ENCODE results near the gene MMP24. TPM values are rescaled to one million over a fixed set of nuclear protein-coding genes. Genes with fewer than 3 reads are reported as not detected.
A peak's percentile ranks its signal among the peaks of the same experiment; 100 is the strongest.

Gene MMP24
- total RNA-seq, 2 experiments from 2014 or later: not detected

DNA sequence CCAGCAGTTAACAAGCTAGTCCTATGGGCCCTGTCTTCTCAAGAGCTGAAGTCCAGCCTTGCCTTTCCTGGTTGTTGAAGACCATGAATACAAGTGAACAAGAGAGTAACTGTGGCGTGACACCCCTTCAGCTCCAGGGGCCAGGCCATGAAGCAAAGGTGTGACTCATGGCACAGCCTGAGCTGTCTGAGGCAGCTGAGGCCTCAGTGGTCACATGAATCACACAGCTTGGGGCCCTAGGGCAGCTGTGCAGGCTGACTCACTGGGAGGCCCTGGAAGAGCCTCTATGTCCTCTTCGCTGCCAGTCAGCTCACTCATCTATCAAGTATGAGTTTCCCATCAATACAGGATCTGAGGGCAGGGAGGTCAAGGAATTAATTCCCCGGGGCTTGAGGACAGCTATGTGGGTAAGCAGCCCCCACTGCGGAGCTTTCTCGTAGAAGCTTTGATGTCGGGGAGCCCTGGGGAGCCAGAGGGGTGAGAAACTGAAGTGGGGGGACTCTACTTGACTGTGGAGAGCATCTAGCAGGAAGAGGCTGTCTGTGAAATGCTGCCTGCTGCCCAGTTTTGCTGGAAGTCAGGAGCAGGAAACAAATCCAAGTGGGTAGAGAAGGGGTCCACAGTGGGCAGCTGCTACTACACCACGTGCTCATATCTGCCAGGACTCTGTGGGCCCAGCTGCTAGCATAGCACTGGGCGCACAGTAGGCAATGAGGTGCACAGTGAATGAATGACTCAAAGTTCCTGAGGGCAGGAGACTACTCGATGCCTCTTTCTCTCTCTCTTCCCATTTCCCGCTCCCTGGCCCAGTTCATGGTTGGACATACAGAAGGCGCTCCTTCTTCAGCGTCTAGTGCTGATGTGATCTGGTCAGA is 79.4 kb downstream of the MMP24 start:
- ChIA-PET CTCF (no interaction called here), POLR2A (interaction anchor here (1.5 kb wide), 1 partner anchor 158 kb away, joined by 3 read pairs; the partner anchor contains the start of gene EDEM2)
- Mint-ChIP-seq H3K27ac (no peak overlapping the region), H3K4me1 (ENCODE audit: low read depth) (peaks cover 8% of the 10 kb centered on the region), H3K36me3 (ENCODE audit: low read depth) (peaks cover 15% of the 10 kb centered on the region), H3K27me3 (no peaks in the 10 kb centered on the region), H3K4me3 (no peak overlapping the region), H3K9me3 (no peaks in the 10 kb centered on the region)
- no peak for ATAC-seq (ENCODE audit: poor library complexity)
- intact Hi-C loops (cut with DNase I, micrococcal nuclease): loop anchor here in 1 of 2 experiments (2.0 to 10.0 kb wide), 2 partner anchors 161 to 471 kb away; partner anchors contain the start of gene EDEM2
- H3K4me3 ChIP-seq (ENCODE audit: low read length): no peak overlapping the region
- peak in 5 of 14 experiments; percentile 14 to 41 (median 18) for DNase-seq
- peaks cover 13% of the 10 kb centered on the region for H3K36me3 ChIP-seq (ENCODE audit: insufficient read depth, low read length)
- no peaks in the 10 kb centered on the region for H3K27me3 ChIP-seq (ENCODE audit: control insufficient read depth in 1 of 2, insufficient read depth in 2 of 2, low read length in 2 of 2)
- H3K4me1 ChIP-seq (ENCODE audit: insufficient read depth, low read length): peaks cover 17% of the 10 kb centered on the region
- no peak overlapping the region for H3K27ac ChIP-seq (ENCODE audit: low read depth in 1 of 2, low read length in 2 of 2)
- TF ChIP-seq, protein P1, sequence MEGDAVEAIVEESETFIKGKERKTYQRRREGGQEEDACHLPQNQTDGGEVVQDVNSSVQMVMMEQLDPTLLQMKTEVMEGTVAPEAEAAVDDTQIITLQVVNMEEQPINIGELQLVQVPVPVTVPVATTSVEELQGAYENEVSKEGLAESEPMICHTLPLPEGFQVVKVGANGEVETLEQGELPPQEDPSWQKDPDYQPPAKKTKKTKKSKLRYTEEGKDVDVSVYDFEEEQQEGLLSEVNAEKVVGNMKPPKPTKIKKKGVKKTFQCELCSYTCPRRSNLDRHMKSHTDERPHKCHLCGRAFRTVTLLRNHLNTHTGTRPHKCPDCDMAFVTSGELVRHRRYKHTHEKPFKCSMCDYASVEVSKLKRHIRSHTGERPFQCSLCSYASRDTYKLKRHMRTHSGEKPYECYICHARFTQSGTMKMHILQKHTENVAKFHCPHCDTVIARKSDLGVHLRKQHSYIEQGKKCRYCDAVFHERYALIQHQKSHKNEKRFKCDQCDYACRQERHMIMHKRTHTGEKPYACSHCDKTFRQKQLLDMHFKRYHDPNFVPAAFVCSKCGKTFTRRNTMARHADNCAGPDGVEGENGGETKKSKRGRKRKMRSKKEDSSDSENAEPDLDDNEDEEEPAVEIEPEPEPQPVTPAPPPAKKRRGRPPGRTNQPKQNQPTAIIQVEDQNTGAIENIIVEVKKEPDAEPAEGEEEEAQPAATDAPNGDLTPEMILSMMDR (IDR thresholded peaks at IDR 0.05): no peak
- no peaks in the 10 kb centered on the region for H3K9me3 ChIP-seq (ENCODE audit: control insufficient read depth in 1 of 2, insufficient read depth in 1 of 2, low read length in 2 of 2)

DNA sequence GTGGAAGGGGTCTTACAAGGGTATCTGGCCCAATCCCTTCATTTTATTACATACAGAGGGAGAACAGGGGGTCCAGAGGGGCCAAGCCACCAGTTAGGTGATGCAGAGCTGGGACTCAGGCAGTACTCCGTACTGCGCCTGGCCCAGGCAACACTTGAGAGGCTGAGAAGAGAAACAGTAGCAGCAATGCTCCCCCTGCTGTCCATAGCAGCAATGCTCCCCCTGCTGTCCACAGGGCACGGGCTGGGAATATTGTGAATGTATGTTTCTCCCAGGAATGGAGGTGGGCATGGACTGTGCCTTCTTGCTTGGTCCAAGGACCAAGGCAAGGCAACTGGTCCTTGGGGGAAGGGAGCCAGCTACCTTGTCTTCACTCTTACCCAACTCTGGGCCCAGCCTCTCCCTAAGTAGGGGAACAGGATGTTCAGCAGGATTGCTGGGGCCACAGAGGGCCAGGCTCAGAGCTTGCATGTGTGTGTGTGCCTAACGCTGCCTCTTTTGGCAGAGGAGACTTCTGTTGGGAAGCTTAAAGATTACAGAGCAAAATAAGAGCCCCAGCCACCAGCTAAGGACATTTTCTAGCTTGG is 80.5 kb downstream of the MMP24 start:
- peak in 4 of 14 experiments; percentile 11 to 58 (median 48) for DNase-seq
- no peak overlapping the region for H3K27ac Mint-ChIP-seq
- TF ChIP-seq, protein P1 (IDR thresholded peaks at IDR 0.05): peak; percentile 56
- Histone ChIP-seq H3K27me3 (ENCODE audit: control insufficient read depth in 1 of 2, insufficient read depth in 2 of 2, low read length in 2 of 2) (no peaks in the 10 kb centered on the region), H3K9me3 (ENCODE audit: control insufficient read depth in 1 of 2, insufficient read depth in 1 of 2, low read length in 2 of 2) (no peaks in the 10 kb centered on the region), H3K4me3 (ENCODE audit: low read length) (no peak overlapping the region), H3K27ac (ENCODE audit: low read depth in 1 of 2, low read length in 2 of 2) (no peak overlapping the region), H3K36me3 (ENCODE audit: insufficient read depth, low read length) (peaks cover 16% of the 10 kb centered on the region), H3K4me1 (ENCODE audit: insufficient read depth, low read length) (peaks cover 17% of the 10 kb centered on the region)
- H3K36me3 Mint-ChIP-seq (ENCODE audit: low read depth): peaks cover 18% of the 10 kb centered on the region
- H3K4me1 Mint-ChIP-seq (ENCODE audit: low read depth): peaks cover 8% of the 10 kb centered on the region
- intact Hi-C loops (cut with DNase I, micrococcal nuclease): loop anchor here in 1 of 2 experiments (2.0 to 10.0 kb wide), 2 partner anchors 162 to 472 kb away; partner anchors contain the start of gene EDEM2
- CTCF ChIA-PET: interaction anchor here (0.6 kb wide), 1 partner anchor 211 kb away, joined by 4 read pairs; no protein-coding TSS in a partner anchor
- H3K4me3 Mint-ChIP-seq: no peak overlapping the region
- POLR2A ChIA-PET: interaction anchor here (1.5 kb wide), 1 partner anchor 160 kb away, joined by 3 read pairs; the partner anchor contains the start of gene EDEM2
- no peaks in the 10 kb centered on the region for H3K27me3 Mint-ChIP-seq
- no peaks in the 10 kb centered on the region for H3K9me3 Mint-ChIP-seq
- ATAC-seq (ENCODE audit: poor library complexity): peak; percentile 32

Data from CD4-positive, alpha-beta T cell (primary cell).